GM12891 (cell line): ENCODE results near the gene SPRR1A.

Experiments
- PAX5 ChIP-seq: IDR thresholded peaks from 2 replicates; pipeline ENCODE4 v1.6.1; 2011; ENCODE audit warnings: low read length, moderate library complexity, mild to moderate bottlenecking; ENCODE audit not compliant: insufficient read depth, severe bottlenecking
- POLR2A ChIP-seq: IDR thresholded peaks from 2 replicates; pipeline ENCODE4 v1.6.1; 2011; ENCODE audit warnings: low read depth, low read length, control low read depth
- POLR2AphosphoS5 ChIP-seq: IDR thresholded peaks from 2 replicates; pipeline ENCODE4 v1.6.1; 2011; ENCODE audit warnings: low read depth, low read length, control low read depth
- POU2F2 ChIP-seq: IDR thresholded peaks from 2 replicates; pipeline ENCODE4 v1.6.1; 2011; ENCODE audit warnings: low read depth, mild to moderate bottlenecking, control low read depth, low read length, moderate library complexity
- SPI1 ChIP-seq: IDR thresholded peaks from 2 replicates; pipeline ENCODE4 v1.6.1; 2011; ENCODE audit warnings: low read depth, low read length, control low read depth
- TAF1 ChIP-seq: IDR thresholded peaks from 2 replicates; pipeline ENCODE4 v1.6.1; 2011; ENCODE audit warnings: low read depth, low read length, control low read depth

DNA sequence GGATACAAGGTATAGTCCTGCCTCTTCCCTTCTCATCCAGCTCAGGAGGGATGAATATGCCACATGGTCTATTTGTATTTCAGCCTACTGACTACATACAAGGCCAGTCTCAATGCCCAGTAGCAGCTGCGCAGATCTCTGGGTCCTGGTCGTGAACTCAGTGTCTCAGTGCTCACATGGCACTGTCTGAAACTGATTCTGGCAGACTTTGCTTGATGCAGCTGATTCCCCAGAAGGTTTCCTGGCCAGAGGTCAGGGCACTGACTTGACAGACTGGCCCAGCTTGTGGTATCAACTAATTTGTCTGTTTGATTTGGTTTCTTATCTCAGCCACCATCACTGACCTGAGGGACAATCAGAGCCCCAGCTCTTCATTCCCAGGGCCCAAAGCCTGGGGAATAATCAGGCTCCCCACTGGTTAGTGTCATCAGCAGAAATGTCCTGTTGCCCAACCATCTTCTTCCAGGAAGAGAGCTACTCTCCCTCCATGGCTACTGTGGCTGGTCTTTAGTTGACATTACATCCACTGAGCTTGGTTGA lies 20.9 kb upstream of the SPRR1A start:
- TF ChIP-seq TAF1 (no peak), POLR2A (no peak), POLR2AphosphoS5 (no peak), SPI1 (no peak), PAX5 (no peak), POU2F2 (no peak)
